Osteoblast (primary cell): ENCODE results near the gene GPR18. TPM values are rescaled to one million over a fixed set of nuclear protein-coding genes. Genes with fewer than 3 reads are reported as not detected.
A peak's percentile ranks its signal among the peaks of the same experiment; 100 is the strongest.

Experiments
- DNase-seq: peaks from one replicate; pipeline ENCODE4 v3.0.0; 2011; ENCODE audit warnings: low spot score, mixed read lengths; ENCODE audit not compliant: insufficient read length; ENCODE audit errors: missing footprints
- H2AFZ ChIP-seq: 2 replicates; pipeline ENCODE4 v1.6.0; 2011; ENCODE audit warnings: mild to moderate bottlenecking, low read length
- H3K27ac ChIP-seq: 2 replicates; pipeline ENCODE4 v1.5.1; 2011; ENCODE audit warnings: mild to moderate bottlenecking, low read depth, low read length, moderate library complexity
- H3K27me3 ChIP-seq: 2 replicates; pipeline ENCODE4 v1.6.0; 2012; ENCODE audit warnings: mild to moderate bottlenecking, control low read depth, inconsistent platforms, low read length, moderate library complexity; ENCODE audit not compliant: insufficient read depth
- H3K36me3 ChIP-seq: 2 replicates; pipeline ENCODE4 v1.5.1; 2011; ENCODE audit warnings: mild to moderate bottlenecking, low read length, control low read depth, moderate library complexity; ENCODE audit not compliant: insufficient read depth
- H3K4me1 ChIP-seq: 2 replicates; pipeline ENCODE4 v1.5.1; 2011; ENCODE audit warnings: mild to moderate bottlenecking, low read length, control low read depth, moderate library complexity; ENCODE audit not compliant: insufficient read depth
- H3K4me2 ChIP-seq: 2 replicates; pipeline ENCODE4 v1.6.0; 2011; ENCODE audit warnings: mild to moderate bottlenecking, low read length; ENCODE audit not compliant: insufficient read depth
- H3K4me3 ChIP-seq: fragments of 200-600 bp; sonication (generic); 3 replicates; pipeline ENCODE4 v1.5.1; 2012; ENCODE audit warnings: mild to moderate bottlenecking, low read length, inconsistent platforms; ENCODE audit not compliant: insufficient read depth
- H3K79me2 ChIP-seq: 2 replicates; pipeline ENCODE4 v1.6.0; 2012; ENCODE audit warnings: mild to moderate bottlenecking, low read length, control low read depth, inconsistent platforms; ENCODE audit not compliant: insufficient read depth
- H3K9me3 ChIP-seq: 2 replicates; pipeline ENCODE4 v1.5.1; 2011; ENCODE audit warnings: low read depth, low read length, control low read depth
- H4K20me1 ChIP-seq: 2 replicates; pipeline ENCODE4 v1.6.0; 2012; ENCODE audit warnings: mild to moderate bottlenecking, low read length, control low read depth; ENCODE audit not compliant: insufficient read depth
- total RNA-seq: library from RNA; depleted of rRNA; stranded (reverse); fragments of >200 nt; gene quantifications from 2 replicates; pipeline ENCODE4 v1.2.3, GENCODE V29; 2012
- TF ChIP-seq, protein P1 (sequence below): IDR thresholded peaks from 2 replicates; pipeline ENCODE4 v1.5.1; 2011; ENCODE audit warnings: mild to moderate bottlenecking, low read depth, low read length, moderate library complexity; ENCODE audit errors: extremely low read depth

GPR18 gene
- total RNA-seq, 1 donor = under 0.01 TPM

DNA sequence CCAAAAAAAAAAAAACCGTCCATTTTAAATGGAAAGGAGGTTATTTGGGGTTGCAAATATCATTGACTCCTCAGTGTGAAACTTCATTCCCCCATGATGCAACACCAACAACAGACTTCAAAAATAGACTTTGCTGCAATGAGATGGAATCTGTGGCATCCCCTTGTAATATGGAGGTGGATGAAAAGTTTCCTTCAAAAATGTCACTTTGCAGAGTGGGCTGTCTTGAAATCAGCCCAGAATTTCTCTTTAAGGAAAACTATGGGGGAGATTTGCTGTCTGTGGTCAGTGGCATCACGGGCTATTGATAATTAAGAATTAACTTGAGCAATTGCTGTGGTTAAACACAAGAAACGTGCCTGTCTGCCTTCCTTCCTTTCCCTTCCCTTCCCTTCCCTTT lies 1.5 kb downstream of the GPR18 start:
- Histone ChIP-seq H3K4me1 (peaks cover 13% of the 10 kb centered on the region), H3K36me3 (peaks cover 6% of the 10 kb centered on the region), H3K27ac (peak overlapping the region; percentile 25), H3K4me2 (peak overlapping the region; percentile 36), H3K9me3 (no peaks in the 10 kb centered on the region), H3K27me3 (no peaks in the 10 kb centered on the region), H3K79me2 (no peaks in the 10 kb centered on the region), H4K20me1 (peaks cover 2% of the 10 kb centered on the region), H2AFZ (peak overlapping the region; percentile 47), H3K4me3 (peak overlapping the region; percentile 18)
- TF ChIP-seq, protein P1, sequence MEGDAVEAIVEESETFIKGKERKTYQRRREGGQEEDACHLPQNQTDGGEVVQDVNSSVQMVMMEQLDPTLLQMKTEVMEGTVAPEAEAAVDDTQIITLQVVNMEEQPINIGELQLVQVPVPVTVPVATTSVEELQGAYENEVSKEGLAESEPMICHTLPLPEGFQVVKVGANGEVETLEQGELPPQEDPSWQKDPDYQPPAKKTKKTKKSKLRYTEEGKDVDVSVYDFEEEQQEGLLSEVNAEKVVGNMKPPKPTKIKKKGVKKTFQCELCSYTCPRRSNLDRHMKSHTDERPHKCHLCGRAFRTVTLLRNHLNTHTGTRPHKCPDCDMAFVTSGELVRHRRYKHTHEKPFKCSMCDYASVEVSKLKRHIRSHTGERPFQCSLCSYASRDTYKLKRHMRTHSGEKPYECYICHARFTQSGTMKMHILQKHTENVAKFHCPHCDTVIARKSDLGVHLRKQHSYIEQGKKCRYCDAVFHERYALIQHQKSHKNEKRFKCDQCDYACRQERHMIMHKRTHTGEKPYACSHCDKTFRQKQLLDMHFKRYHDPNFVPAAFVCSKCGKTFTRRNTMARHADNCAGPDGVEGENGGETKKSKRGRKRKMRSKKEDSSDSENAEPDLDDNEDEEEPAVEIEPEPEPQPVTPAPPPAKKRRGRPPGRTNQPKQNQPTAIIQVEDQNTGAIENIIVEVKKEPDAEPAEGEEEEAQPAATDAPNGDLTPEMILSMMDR = no peak
- DNase-seq = no peak

DNA sequence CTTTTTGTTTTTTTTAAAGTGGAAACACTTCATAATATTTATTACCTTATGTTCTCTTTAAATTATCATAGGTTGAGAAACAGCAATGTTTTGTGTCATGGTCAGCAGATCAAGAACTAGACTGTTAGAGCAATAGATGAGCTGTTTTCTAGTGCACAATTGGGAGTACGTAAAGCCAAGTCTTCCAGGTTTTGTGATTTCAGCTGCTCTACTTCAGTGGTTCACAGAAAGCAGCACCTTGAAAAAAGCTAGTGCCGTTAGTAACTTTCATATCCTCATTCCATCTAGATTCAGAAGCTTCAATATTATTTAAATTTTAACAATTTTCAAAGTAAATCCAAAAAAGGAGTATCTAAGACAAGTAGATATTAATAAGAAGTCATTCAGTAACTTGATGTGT lies 1.9 kb downstream of the GPR18 start:
- H3K4me2 ChIP-seq = peak overlapping the region; percentile 36
- TF ChIP-seq, protein P1 = no peak
- no peak for DNase-seq
- peak overlapping the region; percentile 25 for H3K27ac ChIP-seq
- no peak overlapping the region for H3K4me3 ChIP-seq
- peaks cover 2% of the 10 kb centered on the region for H4K20me1 ChIP-seq
- no peaks in the 10 kb centered on the region for H3K27me3 ChIP-seq
- H3K9me3 ChIP-seq = no peaks in the 10 kb centered on the region
- peaks cover 13% of the 10 kb centered on the region for H3K4me1 ChIP-seq
- H3K79me2 ChIP-seq = no peaks in the 10 kb centered on the region
- H2AFZ ChIP-seq = no peak overlapping the region
- H3K36me3 ChIP-seq = peaks cover 6% of the 10 kb centered on the region

DNA sequence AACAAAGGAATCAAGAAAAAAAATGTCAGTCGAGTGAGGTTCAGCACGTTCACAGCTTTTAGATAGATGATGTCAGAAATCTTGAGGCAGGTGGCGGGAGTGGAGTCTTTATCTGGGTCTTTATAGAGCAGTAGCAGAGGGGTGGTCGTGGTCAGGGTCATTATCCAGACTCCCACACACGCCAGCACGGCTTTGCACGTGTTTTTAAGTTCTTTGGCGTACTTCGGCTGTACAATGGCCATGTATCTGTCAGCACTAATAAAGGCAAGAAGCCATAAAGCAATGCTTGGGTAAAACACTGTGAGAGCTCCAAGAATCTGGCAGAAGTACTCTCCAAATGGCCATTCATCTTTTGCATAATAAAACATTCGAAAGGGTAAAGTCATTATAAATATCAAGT lies 2.9 kb downstream of the GPR18 start:
- H3K36me3 ChIP-seq = peaks cover 6% of the 10 kb centered on the region
- no peak overlapping the region for H3K4me2 ChIP-seq
- DNase-seq = no peak
- TF ChIP-seq, protein P1 = no peak
- no peaks in the 10 kb centered on the region for H3K79me2 ChIP-seq
- H4K20me1 ChIP-seq = peaks cover 2% of the 10 kb centered on the region
- peaks cover 13% of the 10 kb centered on the region for H3K4me1 ChIP-seq
- no peak overlapping the region for H3K27ac ChIP-seq
- no peaks in the 10 kb centered on the region for H3K9me3 ChIP-seq
- H2AFZ ChIP-seq = no peak overlapping the region
- no peak overlapping the region for H3K4me3 ChIP-seq
- H3K27me3 ChIP-seq = no peaks in the 10 kb centered on the region

DNA sequence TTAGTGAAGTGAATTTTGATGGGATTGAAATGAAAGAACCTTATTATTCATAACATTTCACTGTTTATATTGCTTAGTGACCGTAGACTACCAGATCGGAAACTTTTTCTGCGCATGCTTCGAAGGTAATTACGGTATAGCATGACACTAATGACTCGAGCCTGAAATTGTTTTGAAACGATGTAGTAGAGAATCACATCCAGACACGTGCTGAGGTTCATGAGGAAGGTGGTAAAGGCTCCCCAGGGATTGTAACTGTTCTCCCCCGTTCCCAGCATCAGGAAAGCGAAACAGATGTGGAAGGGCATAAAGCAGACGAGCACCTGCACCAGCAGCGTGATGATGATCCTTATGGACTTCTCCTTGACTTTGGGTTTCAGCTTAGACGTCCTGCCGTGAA lies 3.3 kb downstream of the GPR18 start:
- no peak for DNase-seq
- Histone ChIP-seq H3K4me1 (peaks cover 10% of the 10 kb centered on the region), H3K79me2 (no peaks in the 10 kb centered on the region), H3K4me2 (no peak overlapping the region), H3K27ac (no peak overlapping the region), H3K27me3 (no peaks in the 10 kb centered on the region), H2AFZ (no peak overlapping the region), H3K9me3 (no peaks in the 10 kb centered on the region), H4K20me1 (peaks cover 2% of the 10 kb centered on the region), H3K36me3 (peaks cover 6% of the 10 kb centered on the region), H3K4me3 (no peak overlapping the region)
- TF ChIP-seq, protein P1 = no peak
